H9 (cell line): ENCODE measurements around the gene ASPSCR1. TPM values are rescaled to one million over a fixed set of nuclear protein-coding genes. Genes with fewer than 3 reads are reported as not detected.

ENCODE experiments used
- DNase-seq: peaks from one replicate; pipeline ENCODE4 v3.0.0-alpha.2; 2017
- H2AFZ ChIP-seq: one replicate; pipeline ENCODE4 v1.6.1; 2013; ENCODE audit warnings: mild to moderate bottlenecking, low read length, control low read depth, moderate library complexity
- H2AK5ac ChIP-seq: 2 replicates; pipeline ENCODE4 v1.6.1; 2013; ENCODE audit warnings: low read length, control low read depth, mixed read lengths; ENCODE audit not compliant: insufficient read length
- H2BK120ac ChIP-seq: one replicate; pipeline ENCODE4 v1.6.1; 2013; ENCODE audit warnings: low read depth, mild to moderate bottlenecking, low read length, control low read depth, inconsistent platforms; ENCODE audit not compliant: poor library complexity, severe bottlenecking
- H2BK12ac ChIP-seq: 2 replicates; pipeline ENCODE4 v1.6.1; 2013; ENCODE audit warnings: low read length, control low read depth, mixed read lengths, low read depth; ENCODE audit not compliant: insufficient read length
- H2BK15ac ChIP-seq: 2 replicates; pipeline ENCODE4 v1.6.1; 2013; ENCODE audit warnings: low read depth, low read length, control low read depth
- H2BK20ac ChIP-seq: one replicate; pipeline ENCODE4 v1.6.1; 2013; ENCODE audit warnings: low read depth, mild to moderate bottlenecking, low read length, control low read depth, inconsistent platforms; ENCODE audit not compliant: poor library complexity, severe bottlenecking
- H2BK5ac ChIP-seq: 2 replicates; pipeline ENCODE4 v1.6.1; 2013; ENCODE audit warnings: low read length, control low read depth, mixed read lengths; ENCODE audit not compliant: insufficient read length
- H3K14ac ChIP-seq: 2 replicates; pipeline ENCODE4 v1.6.1; 2013; ENCODE audit warnings: low read length, control low read depth; ENCODE audit not compliant: insufficient read depth
- H3K18ac ChIP-seq: 2 replicates; pipeline ENCODE4 v1.6.1; 2013; ENCODE audit warnings: low read depth, mild to moderate bottlenecking, mixed read lengths, low read length, control low read depth; ENCODE audit not compliant: insufficient read length
- H3K23ac ChIP-seq: 2 replicates; pipeline ENCODE4 v1.6.1; 2013; ENCODE audit warnings: low read length, control low read depth, mixed read lengths, low read depth; ENCODE audit not compliant: insufficient read length
- H3K23me2 ChIP-seq: 2 replicates; pipeline ENCODE4 v1.6.1; 2013; ENCODE audit warnings: low read depth, mild to moderate bottlenecking, mixed read lengths, low read length, control low read depth; ENCODE audit not compliant: insufficient read length, poor library complexity, severe bottlenecking
- H3K27ac ChIP-seq: 2 replicates; pipeline ENCODE4 v1.5.1; 2013; ENCODE audit warnings: low read length, control low read depth, mixed read lengths, low read depth; ENCODE audit not compliant: insufficient read length
- H3K27me3 ChIP-seq: 2 replicates; pipeline ENCODE4 v1.6.1; 2013; ENCODE audit warnings: low read length, control low read depth, inconsistent platforms; ENCODE audit not compliant: insufficient read depth
- H3K4ac ChIP-seq: 2 replicates; pipeline ENCODE4 v1.6.1; 2013; ENCODE audit warnings: low read depth, mild to moderate bottlenecking, control low read depth, inconsistent platforms, low read length, moderate library complexity
- H3K4me1 ChIP-seq: 2 replicates; pipeline ENCODE4 v1.6.1; 2013; ENCODE audit warnings: low read length, control low read depth, inconsistent platforms; ENCODE audit not compliant: insufficient read depth
- H3K4me2 ChIP-seq: 2 replicates; pipeline ENCODE4 v1.6.1; 2013; ENCODE audit warnings: low read length, control low read depth, mixed read lengths; ENCODE audit not compliant: insufficient read length, insufficient read depth
- H3K56ac ChIP-seq: 2 replicates; pipeline ENCODE4 v1.6.1; 2013; ENCODE audit warnings: low read depth, mild to moderate bottlenecking, mixed read lengths, low read length, control low read depth; ENCODE audit not compliant: insufficient read length
- H3K79me1 ChIP-seq: 2 replicates; pipeline ENCODE4 v1.6.1; 2013; ENCODE audit warnings: low read depth, mild to moderate bottlenecking, moderate library complexity, low read length, control low read depth, inconsistent platforms; ENCODE audit not compliant: insufficient read depth, poor library complexity, severe bottlenecking
- H3K79me2 ChIP-seq: 2 replicates; pipeline ENCODE4 v1.6.1; 2013; ENCODE audit warnings: low read length, control low read depth, inconsistent platforms; ENCODE audit not compliant: insufficient read depth
- H3K9ac ChIP-seq: 2 replicates; pipeline ENCODE4 v1.6.1; 2013; ENCODE audit warnings: low read length, control low read depth, mixed read lengths; ENCODE audit not compliant: insufficient read length; ENCODE audit errors: extremely low read depth
- H3K9me3 ChIP-seq: one replicate; pipeline ENCODE4 v1.6.1; 2013; ENCODE audit warnings: low read depth, low read length, inconsistent platforms; ENCODE audit not compliant: control insufficient read depth
- H3T11ph ChIP-seq: one replicate; pipeline ENCODE4 v1.6.1; 2013; ENCODE audit warnings: mild to moderate bottlenecking, low read length, control low read depth, inconsistent platforms
- H4K20me1 ChIP-seq: one replicate; pipeline ENCODE4 v1.6.1; 2013; ENCODE audit not compliant: control insufficient read depth, insufficient read length, insufficient read depth
- H4K5ac ChIP-seq: 2 replicates; pipeline ENCODE4 v1.6.1; 2013; ENCODE audit warnings: low read depth, mild to moderate bottlenecking, mixed read lengths, low read length, control low read depth; ENCODE audit not compliant: insufficient read length
- H4K8ac ChIP-seq: replicated peaks from 2 replicates; pipeline ENCODE4 v1.6.1; 2013; ENCODE audit warnings: low read length, control low read depth, mixed read lengths, low read depth; ENCODE audit not compliant: insufficient read length
- H4K91ac ChIP-seq: 2 replicates; pipeline ENCODE4 v1.6.1; 2013; ENCODE audit warnings: low read depth, mild to moderate bottlenecking, moderate library complexity, mixed read lengths, low read length, control low read depth; ENCODE audit not compliant: insufficient read length
- H3K27ac Mint-ChIP-seq, 3 experiments: 2 replicates in 2 of 3; 3 replicates in 1 of 3; pipeline ENCODE4 v1.8.0; 2020 to 2021; ENCODE audit warnings: mixed read lengths in 3 of 3, mild to moderate bottlenecking in 1 of 3, moderate library complexity in 1 of 3
- H3K27me3 Mint-ChIP-seq: 2 replicates; pipeline ENCODE4 v1.8.0; 2021; ENCODE audit warnings: low read depth, mild to moderate bottlenecking, moderate library complexity, mixed read lengths
- H3K36me3 Mint-ChIP-seq, 3 experiments: 2 replicates in 2 of 3; 3 replicates in 1 of 3; pipeline ENCODE4 v1.8.0; 2020 to 2021; ENCODE audit warnings: low read depth in 3 of 3, mixed read lengths in 3 of 3; ENCODE audit not compliant: insufficient read depth in 1 of 3
- H3K4me1 Mint-ChIP-seq, 2 experiments: 2 replicates each; pipeline ENCODE4 v1.8.0; 2020; ENCODE audit warnings: mixed read lengths in 2 of 2
- H3K4me3 Mint-ChIP-seq, 2 experiments: 2 replicates in 1 of 2; 3 replicates in 1 of 2; pipeline ENCODE4 v1.8.0; 2020 to 2021; ENCODE audit warnings: mild to moderate bottlenecking in 2 of 2, mixed read lengths in 2 of 2, moderate library complexity in 1 of 2
- H3K9me3 Mint-ChIP-seq, 2 experiments: 2 replicates in 1 of 2; 3 replicates in 1 of 2; pipeline ENCODE4 v1.8.0; 2020; ENCODE audit warnings: mild to moderate bottlenecking in 2 of 2, mixed read lengths in 2 of 2, moderate library complexity in 1 of 2
- WGBS: extraction: QIAGEN DNeasy Blood & Tissue Kit; methylation state at CpG from one replicate; pipeline ENCODE4 v1.1.7; 2013; ENCODE audit warnings: missing lambda C conversion rate, low lambda C conversion rate, mixed read lengths; ENCODE audit not compliant: insufficient read length; ENCODE audit errors: extremely low coverage; 5-methylcytosine and 5-hydroxymethylcytosine counted together
- total RNA-seq: library from RNA; stranded (reverse); gene quantifications from 2 replicates; pipeline ENCODE4 v1.2.1, GENCODE V29; 2021
- TF ChIP-seq, protein P1 (sequence below): fragments of 200-600 bp; sonication (generic); conservative IDR thresholded peaks from 3 replicates; pipeline ENCODE4 v1.8.0; 2021; ENCODE audit warnings: antibody characterized with exemption, mild to moderate bottlenecking

The ASPSCR1 gene
- total RNA-seq, 1 experiment from 2014 or later, result 50.9 TPM

DNA sequence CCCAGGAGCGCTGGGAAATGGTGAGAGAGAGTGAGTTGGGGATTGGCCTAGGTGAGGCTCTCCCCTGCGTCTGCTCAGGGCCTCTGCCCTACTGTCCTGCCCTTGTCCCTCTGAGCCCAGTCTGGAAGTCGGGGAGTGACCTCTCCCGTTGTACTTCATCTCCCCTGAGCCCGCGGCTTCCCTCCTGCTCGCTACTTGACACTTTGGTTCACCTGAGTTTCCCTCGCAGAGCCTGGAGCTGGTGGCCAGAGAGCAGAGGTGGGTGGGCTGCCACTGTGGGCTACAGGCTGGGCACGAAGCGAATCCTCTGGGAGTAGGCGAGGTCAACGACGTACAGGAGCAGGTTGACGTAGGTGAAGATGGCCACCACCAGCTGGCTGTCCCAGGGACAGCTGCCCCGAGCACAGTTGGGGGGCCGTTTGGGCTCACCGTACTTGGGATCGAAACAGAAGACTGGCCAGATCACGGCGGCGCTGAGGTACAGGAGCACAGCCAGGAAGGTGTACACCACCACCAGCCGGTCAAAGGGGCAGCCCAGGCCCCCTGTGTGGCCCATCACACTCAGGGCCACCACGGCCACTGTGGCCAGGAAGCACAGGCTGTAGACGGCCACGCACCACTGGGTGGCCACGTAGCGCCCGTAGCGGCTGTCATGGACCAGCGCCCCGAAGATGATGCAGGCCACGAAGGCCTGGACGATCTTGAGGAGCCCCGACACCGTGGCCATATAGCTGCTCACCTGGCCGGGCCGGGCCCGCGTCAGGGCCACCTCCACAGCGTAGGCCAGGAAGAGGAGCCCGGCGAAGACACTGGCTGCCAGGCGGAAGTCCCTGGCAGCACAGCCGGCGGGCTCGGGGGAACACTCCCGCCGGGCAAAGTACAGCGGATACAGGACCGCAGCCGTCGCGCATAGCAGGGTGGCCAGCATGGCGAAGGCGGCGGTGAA lies 36.6 kb upstream of the ASPSCR1 start:
- no CpG with 5 or more reads among the region's 56 CpGs for WGBS
- Histone ChIP-seq H2BK120ac (no peak overlapping the region), H3K4ac (no peak overlapping the region), H3K79me2 (peaks cover 2% of the 10 kb centered on the region; the same call in 1 of the 2 replicates), H3T11ph (no peak overlapping the region), H3K4me2 (no peak overlapping the region), H3K56ac (no peak overlapping the region), H3K27ac (no peak overlapping the region), H2BK20ac (no peak overlapping the region), H3K18ac (no peak overlapping the region), H2AK5ac (no peak overlapping the region), H4K20me1 (no peaks in the 10 kb centered on the region), H3K9ac (no peak overlapping the region), H3K23me2 (peaks cover 4% of the 10 kb centered on the region), H3K79me1 (peaks cover 1% of the 10 kb centered on the region), H3K23ac (no peak overlapping the region), H2BK12ac (no peak overlapping the region), H3K14ac (no peak overlapping the region), H2BK5ac (no peak overlapping the region), H3K9me3 (no peaks in the 10 kb centered on the region), H2BK15ac (no peak overlapping the region), H4K5ac (no peak overlapping the region), H4K91ac (no peak overlapping the region), H4K8ac (no peak overlapping the region), H3K4me1 (no peaks in the 10 kb centered on the region; the same call in 1 of the 2 replicates), H2AFZ (no peak overlapping the region), H3K27me3 (no peaks in the 10 kb centered on the region)
- Mint-ChIP-seq H3K36me3 (peaks cover 0 to 5% (median 2%) of the 10 kb centered on the region in 3 experiments; a peak in 4 of 7 replicates), H3K4me3 (no peak overlapping the region), H3K9me3 (no peaks in the 10 kb centered on the region), H3K27ac (no peak overlapping the region), H3K27me3 (peaks cover 70% of the 10 kb centered on the region), H3K4me1 (peaks cover 9 to 28% of the 10 kb centered on the region in 2 experiments)
- no peak for DNase-seq
- TF ChIP-seq, protein P1, sequence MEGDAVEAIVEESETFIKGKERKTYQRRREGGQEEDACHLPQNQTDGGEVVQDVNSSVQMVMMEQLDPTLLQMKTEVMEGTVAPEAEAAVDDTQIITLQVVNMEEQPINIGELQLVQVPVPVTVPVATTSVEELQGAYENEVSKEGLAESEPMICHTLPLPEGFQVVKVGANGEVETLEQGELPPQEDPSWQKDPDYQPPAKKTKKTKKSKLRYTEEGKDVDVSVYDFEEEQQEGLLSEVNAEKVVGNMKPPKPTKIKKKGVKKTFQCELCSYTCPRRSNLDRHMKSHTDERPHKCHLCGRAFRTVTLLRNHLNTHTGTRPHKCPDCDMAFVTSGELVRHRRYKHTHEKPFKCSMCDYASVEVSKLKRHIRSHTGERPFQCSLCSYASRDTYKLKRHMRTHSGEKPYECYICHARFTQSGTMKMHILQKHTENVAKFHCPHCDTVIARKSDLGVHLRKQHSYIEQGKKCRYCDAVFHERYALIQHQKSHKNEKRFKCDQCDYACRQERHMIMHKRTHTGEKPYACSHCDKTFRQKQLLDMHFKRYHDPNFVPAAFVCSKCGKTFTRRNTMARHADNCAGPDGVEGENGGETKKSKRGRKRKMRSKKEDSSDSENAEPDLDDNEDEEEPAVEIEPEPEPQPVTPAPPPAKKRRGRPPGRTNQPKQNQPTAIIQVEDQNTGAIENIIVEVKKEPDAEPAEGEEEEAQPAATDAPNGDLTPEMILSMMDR, result no peak
